Mucosa of gallbladder (tissue), 1 donor: ENCODE measurements around the gene KCNB1. TPM values are rescaled to one million over a fixed set of nuclear protein-coding genes. Genes with fewer than 3 reads are reported as not detected.

ENCODE experiments used
- DNase-seq: peaks from one replicate; pipeline ENCODE4 v3.0.0-alpha.2; 2020; ENCODE audit warnings: low spot score
- total RNA-seq: library from RNA; stranded (reverse); gene quantifications from one replicate; pipeline ENCODE4 v1.2.1, GENCODE V29; 2021
- donor health status: DM: no; HTN: no; CAD: no.

The KCNB1 gene
- total RNA-seq, 1 donor from 2014 or later = 7.1 TPM

GRCh38 chr20:49497398-49497669 lies 14.9 kb upstream of the KCNB1 start:
- DNase-seq = no peak

GRCh38 chr20:49496553-49497397 lies 14.3 kb upstream of the KCNB1 start:
- DNase-seq = no peak

DNA sequence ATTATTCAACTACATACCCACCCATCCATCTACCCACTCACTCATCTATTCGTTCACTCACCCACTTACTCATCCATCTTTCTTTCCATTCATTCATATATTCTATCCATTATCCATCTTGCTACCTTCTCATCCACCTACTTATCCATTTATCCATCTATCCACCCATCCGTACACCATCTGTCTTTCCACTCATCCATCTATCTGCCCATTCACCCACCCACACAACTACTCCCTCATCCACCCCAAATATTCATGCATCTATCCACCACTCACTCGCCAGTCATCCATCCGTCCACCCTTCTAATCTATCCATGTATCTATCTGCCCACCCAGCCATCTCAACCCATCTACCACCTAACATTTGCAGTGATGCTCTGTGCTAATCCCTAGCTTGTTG lies 13.6 kb upstream of the KCNB1 start:
- DNase-seq = no peak

DNA sequence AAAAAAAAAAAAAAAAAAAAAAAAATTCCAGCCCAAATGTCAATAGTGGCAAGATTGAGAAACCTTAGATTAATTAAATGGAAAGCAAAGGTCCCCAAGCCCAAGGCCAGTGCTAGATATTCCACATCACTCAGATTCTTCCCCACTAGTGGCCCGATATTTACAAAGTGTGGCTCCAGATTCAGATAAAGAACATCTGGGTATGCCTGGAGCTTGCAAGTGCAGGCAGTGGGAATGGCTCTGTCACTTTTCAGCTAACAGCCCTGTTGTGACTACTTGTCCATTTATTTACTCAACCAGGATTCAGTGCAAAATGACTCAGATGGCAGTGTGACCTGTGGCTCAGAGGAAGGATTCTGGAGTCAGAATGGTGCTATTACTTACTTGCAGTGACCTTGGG lies 8.2 kb upstream of the KCNB1 start:
- DNase-seq = no peak

DNA sequence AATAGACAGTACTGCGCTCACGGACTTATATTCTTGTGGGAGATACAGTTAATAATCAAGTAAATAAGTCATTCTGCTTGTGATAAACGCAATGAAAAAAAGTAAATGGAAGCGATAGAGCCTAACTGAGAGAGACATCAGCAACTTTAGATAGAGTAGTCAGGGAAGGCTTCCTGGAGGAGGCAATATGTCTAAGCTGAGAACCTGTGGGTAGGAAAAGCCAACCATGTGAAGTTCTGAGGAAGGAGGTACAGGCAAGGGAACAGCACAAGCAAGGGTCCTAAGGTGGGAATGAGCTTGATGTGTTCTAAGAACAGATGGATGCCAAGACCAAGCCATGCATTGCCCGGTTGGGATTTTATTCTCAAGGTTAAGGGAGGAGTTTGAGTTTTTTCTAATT lies 7.2 kb upstream of the KCNB1 start:
- no peak for DNase-seq

DNA sequence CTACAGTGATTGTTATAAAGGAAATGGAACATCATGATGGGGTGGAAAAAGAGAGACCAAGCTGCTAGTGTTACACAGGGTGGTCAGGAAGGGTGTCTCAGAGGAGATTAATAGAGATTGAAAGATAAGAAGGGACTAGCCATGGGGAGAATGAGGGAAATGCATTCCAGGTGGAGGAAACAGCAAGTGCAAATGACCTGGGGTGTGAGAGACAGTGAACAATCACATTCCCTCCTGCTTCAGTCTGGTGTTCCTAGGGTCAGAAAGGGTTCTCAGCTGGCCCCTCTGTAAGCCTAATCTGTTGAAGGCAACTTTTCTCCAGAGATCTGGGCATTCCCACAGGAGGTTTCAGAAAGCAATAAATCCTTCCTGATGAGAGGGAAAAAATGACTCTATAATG lies 3.6 kb upstream of the KCNB1 start:
- DNase-seq = no peak

DNA sequence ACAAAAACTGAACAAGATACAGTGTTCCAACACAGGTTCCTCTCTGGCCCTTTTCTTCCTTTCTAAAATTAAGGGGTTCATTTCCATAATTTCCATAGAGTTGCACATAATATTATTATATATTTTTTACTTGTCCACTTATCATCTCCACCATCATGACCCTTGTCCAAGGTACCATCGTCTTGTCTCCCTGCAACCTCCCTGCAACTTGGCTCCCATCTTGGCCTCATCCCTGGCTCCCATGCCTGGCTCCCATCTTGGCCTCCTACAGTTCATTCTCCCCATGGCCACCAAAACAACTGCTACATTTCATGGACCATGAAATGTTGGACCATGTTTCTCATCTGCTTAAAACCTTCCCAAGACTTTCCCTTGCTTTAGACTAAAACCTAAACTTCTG lies 3.1 kb upstream of the KCNB1 start:
- no peak for DNase-seq

DNA sequence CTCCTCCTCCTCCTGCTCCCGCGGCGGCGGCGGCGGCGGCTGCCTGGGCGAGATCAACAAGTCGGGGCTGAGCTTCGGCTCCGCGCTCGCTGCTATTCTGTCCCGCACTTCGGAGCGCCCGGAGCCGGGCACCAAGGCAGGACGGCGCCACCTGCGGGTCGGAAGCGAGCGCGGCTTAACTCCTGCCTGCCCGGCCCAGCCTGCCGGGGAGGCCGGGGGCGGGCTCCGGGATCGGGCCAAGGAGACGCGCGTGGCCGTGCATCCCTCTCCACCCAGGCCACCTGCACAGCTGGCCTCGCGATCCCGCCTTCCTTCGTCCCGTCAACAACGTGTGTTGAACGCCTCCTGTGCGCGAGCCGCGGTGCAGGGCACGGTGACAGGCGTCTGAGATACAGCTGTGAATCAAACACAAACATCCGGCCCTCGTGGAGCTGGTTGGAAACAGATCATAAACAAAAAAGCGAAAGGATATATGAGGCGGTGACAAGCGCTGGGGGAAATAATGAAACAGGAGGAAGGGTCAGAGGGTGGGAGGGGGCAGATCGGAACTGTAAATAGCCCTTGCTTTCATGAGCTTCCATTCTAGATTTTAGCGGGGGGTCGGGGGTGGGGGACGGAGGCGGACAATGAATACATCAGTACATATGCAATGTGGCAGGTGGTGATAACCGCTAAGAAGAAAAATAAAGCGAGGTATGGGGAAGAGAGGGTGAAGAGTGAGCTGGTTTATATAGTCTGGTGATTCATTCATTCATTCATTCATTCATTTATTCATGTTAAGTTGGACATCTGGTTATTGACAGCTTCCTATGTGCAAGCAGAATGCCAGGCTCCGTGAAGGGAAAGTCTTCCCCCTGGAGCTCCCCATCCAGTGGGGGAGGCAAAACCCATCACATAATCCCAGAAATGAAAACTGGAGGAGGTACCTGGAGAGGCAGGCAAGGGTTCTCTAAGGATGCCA lies 2.0 kb upstream of the KCNB1 start:
- peak; percentile 72 for DNase-seq

DNA sequence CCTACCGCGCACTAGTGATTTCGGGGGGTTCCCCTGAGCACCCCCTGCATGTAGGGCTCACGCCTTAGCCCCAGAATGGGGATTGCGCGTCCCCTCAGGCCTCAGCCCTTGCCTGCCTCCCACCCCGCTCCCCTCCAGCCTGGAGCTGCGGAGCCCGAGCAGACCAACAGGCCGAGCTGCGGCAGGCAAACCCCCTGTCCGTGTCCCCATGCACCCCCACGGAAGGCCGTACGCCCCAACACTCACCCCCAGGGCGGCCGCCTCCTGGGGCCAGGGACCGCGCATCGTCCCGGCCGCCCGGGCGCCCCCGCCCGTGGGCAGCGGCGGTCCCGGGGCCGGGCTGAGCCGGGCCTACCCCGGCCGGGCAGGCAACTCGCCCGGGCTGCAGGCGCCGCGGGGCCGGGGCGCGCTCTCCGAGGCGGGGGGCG lies 1.2 kb upstream of the KCNB1 start:
- no peak for DNase-seq

DNA sequence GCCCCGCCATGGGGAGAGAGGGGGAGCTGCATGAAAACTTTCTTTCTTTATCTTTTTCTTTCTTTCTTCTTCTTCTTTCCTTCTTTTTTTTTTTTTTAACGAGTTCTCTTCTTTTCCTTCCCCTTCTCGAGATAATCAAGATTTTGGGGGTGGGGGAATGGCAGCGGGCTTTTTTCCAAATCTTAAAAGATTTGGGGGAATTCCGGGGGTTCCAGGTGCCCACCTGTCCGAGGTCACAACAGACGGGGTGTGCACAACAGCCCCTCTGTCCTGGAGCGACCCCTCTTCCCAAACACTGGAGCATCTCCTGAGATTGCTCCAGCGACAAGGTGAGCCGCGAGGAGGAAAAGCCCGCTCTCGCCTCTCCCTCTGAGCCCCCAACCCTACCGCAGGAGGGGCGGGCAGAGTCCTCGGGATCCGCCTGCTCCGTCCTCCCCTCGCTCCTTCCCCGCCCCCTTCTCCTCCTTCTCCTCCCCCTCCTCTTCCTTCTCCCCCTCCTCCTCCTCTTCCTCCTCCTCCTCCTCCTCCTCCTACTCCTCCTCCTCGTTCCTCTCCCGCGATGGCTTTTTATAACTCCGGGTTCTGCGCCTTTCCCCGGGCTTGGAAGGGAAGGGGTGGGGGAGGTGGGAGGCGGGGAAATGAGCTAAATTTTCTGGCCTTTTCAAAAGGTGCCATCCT lies 689 bp upstream of the KCNB1 start:
- no peak for DNase-seq

GRCh38 chr20:49482173-49482572 lies 295 bp downstream of the KCNB1 start:
- DNase-seq = no peak

- no peak for DNase-seq
Observed at GRCh38 chr20:49481116-49481515, 1.4 kb downstream of the KCNB1 start.

- DNase-seq = no peak
Observed at GRCh38 chr20:49480236-49480635, 2.2 kb downstream of the KCNB1 start.

- DNase-seq = no peak
Observed at GRCh38 chr20:49479785-49480184, 2.7 kb downstream of the KCNB1 start.

- no peak for DNase-seq
Observed at GRCh38 chr20:49478754-49479689, 3.4 kb downstream of the KCNB1 start.

DNA sequence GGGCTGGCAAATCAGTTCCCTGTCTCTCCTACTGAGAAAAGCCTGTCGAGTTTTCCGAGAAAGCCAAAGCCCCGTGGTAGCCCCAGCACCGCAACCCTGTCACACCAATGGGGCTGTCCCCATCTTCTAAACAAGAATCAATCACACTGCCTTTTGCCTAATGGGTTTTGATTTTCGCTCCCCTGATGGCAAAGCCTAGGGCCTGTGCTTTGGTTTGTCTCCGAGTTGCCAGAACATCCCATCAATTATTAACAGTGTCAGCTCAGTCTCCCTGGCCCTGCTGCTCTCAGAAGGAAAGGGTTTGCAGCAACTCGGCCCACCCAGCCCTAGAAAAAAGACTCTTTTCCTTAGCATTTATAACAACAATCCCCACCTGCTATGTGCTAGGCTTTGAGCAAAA lies 4.2 kb downstream of the KCNB1 start:
- no peak for DNase-seq

DNA sequence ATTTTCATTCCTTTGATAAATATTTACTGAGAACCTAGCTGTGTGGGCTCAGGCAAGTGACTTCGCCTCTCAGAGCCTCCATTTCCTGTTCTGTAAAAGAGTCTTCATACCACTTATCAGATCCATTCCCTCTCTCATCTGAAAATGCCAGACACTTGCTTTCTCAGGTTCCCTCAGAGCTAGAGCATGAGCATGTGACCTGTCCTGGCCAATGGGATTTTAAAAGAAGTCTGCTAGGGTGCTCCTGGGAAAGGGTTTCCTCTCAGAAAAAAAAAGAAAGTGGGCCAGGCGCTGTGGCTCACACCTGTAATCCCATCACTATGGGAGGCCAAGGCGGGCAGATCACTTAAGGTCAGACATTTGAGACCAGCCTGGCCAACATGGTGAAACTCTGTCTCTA lies 5.3 kb downstream of the KCNB1 start:
- no peak for DNase-seq

DNA sequence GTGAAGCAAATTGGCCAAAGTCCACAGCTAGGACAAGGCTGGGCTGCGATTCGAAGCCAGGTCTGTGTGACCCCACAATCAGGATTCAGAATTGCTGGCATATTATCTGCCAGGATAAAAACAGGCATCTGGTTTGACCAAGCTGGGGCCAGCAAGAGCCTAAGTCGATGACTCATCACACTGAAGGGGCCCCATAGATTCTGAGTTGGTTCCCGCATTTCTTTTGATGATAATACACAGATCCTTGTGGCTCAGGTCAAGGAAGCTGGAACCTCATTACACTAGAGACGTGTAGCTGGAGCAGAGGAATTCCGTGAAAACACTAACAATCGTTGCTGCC lies 6.5 kb downstream of the KCNB1 start:
- no peak for DNase-seq

DNA sequence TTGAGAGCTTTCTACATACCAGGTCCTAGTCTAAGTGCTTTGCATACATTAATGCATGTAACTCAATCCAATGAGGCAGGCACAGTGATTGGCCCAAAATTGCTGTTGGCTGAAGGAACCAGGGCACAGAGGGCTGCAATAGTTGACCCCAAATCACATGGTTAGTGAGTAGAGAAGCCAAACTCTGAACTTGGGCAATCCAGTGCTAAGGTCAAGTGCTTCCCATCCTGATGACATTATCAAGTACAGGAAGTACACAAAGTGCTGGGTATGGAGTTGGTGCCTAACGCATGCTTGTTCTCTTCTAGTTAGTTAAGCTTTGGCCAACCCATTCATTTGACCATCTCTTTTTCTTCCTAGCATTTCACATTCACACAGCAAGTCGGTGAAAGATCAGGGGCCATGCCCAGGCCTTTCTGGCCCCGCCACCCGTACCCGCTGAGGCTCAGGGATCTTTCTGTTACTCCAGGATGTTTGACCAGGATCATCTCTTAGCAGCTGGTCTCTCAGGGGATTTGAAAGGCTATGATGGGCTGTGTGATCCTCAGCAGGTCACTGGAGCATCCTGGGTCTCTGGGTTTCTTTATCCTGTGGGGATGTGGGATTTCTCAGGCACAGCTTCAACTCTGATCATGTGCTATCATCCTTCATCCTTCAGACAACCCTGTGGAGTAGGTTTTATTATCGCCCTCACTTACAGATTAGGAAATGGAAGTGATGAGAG lies 7.0 kb downstream of the KCNB1 start:
- no peak for DNase-seq

DNA sequence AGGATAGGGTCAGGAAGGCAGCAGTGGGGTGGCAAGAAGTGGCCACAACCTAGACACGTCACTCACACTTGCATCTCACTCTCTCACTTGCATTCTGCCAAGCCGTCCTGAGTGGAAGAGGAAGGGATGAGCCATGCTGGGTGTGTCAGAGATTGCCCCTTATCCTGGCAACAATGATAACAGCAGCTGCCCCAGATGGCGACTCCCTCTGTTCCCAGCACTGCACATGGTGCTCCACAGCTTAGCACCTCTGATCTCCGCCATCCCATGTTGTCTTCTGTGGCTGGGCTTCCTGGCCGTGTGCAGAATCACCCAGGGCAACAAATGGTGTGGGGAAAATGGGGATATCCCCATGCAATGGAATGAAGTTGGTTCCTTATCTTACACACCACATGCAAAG lies 11.1 kb downstream of the KCNB1 start:
- DNase-seq = no peak

- DNase-seq = no peak
Observed at GRCh38 chr20:49470922-49471321, 11.5 kb downstream of the KCNB1 start.
